ENCODE data around the gene WDR93.

WDR93 gene

DNA sequence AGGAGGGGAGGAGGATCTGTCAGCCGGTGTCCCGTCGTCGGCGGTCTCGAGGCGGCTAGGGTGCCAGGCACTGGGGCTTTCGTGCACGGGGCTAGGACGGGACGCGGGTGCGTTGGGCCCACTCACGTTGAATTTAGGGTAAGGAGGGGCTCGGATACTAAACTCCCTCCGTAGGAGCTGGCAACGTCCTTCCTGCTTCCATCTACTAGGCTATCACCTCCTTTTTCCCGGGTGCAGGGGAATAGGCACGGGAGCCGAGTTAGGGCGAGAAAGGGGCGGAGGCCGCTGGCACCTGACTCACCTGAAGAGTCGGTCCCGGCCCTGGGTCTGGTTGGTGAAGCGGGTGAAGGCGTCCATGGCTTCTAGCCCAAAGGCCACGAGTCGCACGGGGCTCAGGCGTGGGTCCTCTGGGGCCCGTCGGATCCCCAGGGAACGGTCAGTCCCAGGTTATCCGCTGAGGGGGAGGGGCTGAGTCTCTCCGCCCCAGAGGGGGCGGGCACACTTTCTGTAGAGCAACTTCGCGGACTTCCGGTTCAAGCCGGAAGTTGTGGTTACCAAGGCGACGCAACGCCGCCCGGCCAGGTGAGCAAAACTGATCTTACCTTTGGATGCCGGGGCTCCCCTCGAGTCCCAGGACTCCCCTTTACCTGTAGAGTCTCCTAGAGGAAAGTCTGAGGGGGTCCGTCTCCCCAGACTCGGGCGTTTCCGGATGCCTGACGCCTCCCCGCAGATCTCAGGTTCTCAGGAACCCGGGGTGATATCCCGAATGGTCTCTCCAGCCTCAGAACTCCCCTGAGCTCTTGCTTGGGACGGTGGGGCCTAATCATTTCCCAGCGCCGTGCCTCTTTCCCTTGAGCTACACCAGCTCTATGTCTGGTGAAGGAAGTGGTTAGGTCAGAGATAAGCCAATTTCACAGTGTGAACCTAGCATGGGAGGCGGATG is at the start of gene WDR93, which contains the start of gene PEX11A:
Gene WDR93 (plus strand): TSS at position 536 of the 943 bp plus-strand sequence. CDS start 10,936 bp downstream, outside the sequence.
Gene PEX11A (minus strand): TSS at position 479 of the 943 bp plus-strand sequence. CDS start 122 bp downstream, at position 357.
- peak within 1 kb of the TSS; percentile 94 for H3K4me3 ChIP-seq (replicated peaks; ENCODE audit: low read depth, low read length)
- DNase-seq (ENCODE audit: low read depth), result peak; percentile 72
- TF ChIP-seq, protein P1, sequence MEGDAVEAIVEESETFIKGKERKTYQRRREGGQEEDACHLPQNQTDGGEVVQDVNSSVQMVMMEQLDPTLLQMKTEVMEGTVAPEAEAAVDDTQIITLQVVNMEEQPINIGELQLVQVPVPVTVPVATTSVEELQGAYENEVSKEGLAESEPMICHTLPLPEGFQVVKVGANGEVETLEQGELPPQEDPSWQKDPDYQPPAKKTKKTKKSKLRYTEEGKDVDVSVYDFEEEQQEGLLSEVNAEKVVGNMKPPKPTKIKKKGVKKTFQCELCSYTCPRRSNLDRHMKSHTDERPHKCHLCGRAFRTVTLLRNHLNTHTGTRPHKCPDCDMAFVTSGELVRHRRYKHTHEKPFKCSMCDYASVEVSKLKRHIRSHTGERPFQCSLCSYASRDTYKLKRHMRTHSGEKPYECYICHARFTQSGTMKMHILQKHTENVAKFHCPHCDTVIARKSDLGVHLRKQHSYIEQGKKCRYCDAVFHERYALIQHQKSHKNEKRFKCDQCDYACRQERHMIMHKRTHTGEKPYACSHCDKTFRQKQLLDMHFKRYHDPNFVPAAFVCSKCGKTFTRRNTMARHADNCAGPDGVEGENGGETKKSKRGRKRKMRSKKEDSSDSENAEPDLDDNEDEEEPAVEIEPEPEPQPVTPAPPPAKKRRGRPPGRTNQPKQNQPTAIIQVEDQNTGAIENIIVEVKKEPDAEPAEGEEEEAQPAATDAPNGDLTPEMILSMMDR (IDR thresholded peaks at IDR 0.05; ENCODE audit: low read length, missing control alignments), result no peak

DNA sequence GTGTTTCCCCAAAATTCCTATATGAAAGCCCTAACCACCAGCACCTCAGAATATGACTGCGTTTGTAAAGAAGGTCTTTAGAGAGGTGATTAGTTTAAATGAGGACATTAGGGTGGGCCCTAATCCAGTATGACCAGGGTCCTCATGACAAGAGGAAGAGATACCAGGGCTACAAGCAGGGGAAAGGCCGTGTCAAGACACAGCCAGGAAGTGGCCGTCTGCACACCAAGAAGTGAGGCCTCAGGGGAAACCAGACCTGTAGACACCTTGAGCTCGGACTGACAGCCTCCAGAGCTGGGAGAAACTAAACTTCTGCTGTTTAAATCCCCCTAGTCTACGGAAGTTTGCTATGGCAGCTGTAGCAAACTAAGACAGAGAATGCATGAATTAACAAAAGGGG is 49.6 kb upstream of the WDR93 start:
- no peak for DNase-seq (ENCODE audit: low read depth)
- TF ChIP-seq, protein P1 (IDR thresholded peaks at IDR 0.05; ENCODE audit: low read length, missing control alignments), result no peak
- H3K4me3 ChIP-seq (replicated peaks; ENCODE audit: low read depth, low read length), result no peak overlapping the region

DNA sequence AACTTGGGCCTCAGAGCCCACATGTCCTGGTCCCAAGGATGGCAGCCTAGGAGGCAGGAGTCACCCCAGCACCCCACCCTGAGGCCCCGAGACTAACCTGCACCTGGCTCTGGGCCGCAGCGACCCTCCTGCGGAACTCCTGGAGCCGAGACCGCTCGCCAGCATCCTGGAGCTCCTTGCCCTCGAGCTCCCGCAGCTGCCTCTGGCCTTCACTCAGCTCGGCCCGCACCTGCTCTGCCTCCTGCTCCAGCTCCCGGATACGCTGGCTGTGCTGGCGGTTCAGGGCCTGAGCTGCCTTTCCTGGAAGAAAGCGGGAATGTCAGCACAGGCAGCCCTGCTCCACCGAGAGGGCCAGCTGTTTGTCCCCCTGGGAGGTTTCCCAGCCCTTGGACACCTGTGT is 48.5 kb upstream of the WDR93 start:
- H3K4me3 ChIP-seq (replicated peaks; ENCODE audit: low read depth, low read length), result no peak overlapping the region
- TF ChIP-seq, protein P1 (IDR thresholded peaks at IDR 0.05; ENCODE audit: low read length, missing control alignments), result no peak
- DNase-seq (ENCODE audit: low read depth), result no peak

DNA sequence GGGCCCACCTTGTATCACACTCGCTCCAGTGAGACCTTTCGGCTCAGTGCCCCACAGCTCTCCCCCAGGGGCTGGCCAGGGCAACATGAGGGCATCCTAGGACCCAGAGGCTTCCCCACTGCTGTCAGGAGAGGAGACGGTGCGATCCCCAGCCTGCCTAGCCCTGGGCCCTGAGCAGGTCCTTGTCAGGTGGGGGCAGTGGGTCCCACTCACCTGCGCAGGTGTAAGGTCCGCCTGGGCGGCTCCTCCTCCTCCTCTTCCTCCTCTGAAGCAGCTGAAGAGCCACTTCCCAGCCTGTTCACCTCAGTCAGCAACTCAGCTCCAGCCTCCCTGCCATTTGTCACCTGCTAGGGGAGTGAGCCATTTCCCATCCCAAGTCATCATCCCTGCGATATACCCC is 44.9 kb upstream of the WDR93 start:
- DNase-seq (ENCODE audit: low read depth), result no peak
- TF ChIP-seq, protein P1 (IDR thresholded peaks at IDR 0.05; ENCODE audit: low read length, missing control alignments), result no peak
- H3K4me3 ChIP-seq (replicated peaks; ENCODE audit: low read depth, low read length), result no peak overlapping the region

DNA sequence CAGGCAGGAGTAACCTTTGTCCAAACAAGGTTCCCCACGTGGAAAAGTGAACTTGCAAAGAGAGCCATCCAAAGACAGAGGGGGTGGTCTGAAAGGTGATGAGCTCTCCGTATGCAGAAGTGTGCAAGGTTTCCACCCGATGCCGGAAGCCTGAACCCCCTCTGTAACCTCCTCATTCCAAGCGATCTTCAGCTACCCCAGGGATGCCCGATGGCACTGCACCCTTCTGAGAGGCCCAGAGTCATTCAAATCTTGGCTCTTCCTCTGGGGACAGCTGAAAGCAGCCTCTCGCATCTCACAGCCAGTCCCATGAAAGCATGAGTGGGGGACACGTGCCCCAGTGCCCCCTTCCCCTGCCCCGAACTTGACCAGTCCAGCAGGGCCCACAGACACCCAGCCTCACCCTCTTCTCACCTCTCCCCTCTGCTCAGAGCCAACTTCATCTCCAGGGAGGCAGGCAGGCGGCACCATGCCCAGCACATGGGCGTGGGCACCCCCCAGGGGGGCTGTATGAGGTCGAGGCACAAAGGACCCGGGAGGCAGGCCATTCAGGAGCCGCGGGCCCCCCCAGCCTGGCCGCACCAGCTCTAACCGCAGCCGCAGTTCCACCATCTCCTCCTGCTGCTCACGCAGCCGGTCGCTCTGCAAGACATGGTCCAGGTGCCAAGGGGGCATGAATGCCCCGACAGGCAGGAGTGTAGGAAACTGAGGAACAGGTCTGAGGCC is 44.0 kb upstream of the WDR93 start:
- no peak overlapping the region for H3K4me3 ChIP-seq (replicated peaks; ENCODE audit: low read depth, low read length)
- TF ChIP-seq, protein P1 (IDR thresholded peaks at IDR 0.05; ENCODE audit: low read length, missing control alignments), result no peak
- DNase-seq (ENCODE audit: low read depth), result no peak

DNA sequence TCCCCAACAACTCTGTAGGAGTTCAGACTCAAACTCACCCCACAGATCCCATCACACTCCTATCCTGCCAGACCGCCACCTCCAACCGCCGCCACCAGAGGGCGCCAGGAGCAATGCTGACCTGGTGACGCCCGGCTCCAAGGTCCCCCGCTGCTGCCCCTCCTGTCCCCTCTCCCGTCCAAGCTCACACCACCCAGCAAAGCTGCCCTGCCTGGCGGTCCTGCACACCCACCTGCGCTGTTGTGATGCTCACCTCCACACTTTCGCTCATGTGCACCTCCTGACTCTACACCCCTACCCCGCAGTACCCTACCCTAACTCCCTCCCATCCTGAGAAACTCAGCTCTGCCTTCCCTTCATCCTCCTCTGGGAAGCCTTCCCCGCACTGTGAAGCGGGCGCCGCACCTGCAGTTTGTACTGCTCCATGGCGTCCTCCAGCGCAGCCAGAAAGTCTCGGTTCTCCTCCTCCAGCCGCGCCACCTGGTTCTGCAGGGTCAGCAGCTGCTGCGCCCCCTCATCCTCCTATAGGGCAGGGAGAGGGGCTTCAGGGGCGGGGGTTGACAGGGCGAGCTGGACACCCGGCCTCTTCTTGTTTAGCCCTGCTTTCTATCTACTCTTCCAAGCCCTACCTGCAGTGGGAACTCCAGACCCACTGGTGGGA is 43.3 kb upstream of the WDR93 start:
- DNase-seq (ENCODE audit: low read depth), result peak; percentile 68
- H3K4me3 ChIP-seq (replicated peaks; ENCODE audit: low read depth, low read length), result no peak overlapping the region
- TF ChIP-seq, protein P1 (IDR thresholded peaks at IDR 0.05; ENCODE audit: low read length, missing control alignments), result peak; percentile 91
